HG03571 (cell line): ENCODE measurements around the gene LHPP.
"Not testable (repeated sequence)": the region's sequence is repeated elsewhere in the genome, so short reads cannot be mapped to it uniquely, and the experiment has no call there.

Experiments used
- ATAC-seq: cut with Tn5 transposase; IDR thresholded peaks from one replicate; pipeline ENCODE4 v1.9.1; 2021; ENCODE audit not compliant: unreplicated experiment

LHPP gene

GRCh38 chr10:124604214-124605000 is 142.8 kb downstream of the LHPP start:
- ATAC-seq = no peak

DNA sequence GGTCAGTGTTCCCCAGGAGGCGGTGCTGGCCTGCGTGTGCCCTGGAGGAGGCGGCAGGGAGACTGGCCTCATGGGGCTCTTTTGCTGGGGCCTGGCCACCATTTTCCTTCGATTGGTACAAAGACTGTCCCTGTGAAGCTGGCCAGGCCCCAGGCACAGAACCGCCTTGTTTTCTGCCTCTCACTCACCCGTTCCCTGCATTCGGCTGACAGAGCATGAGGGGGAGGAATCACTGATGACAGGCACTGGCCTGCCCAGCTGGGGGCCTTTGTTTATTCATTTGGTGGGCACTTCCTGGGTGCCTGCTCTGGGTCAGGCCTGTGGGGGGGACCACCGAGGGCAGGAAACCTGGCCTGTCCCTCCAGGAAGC is 143.4 kb downstream of the LHPP start:
- no peak for ATAC-seq

DNA sequence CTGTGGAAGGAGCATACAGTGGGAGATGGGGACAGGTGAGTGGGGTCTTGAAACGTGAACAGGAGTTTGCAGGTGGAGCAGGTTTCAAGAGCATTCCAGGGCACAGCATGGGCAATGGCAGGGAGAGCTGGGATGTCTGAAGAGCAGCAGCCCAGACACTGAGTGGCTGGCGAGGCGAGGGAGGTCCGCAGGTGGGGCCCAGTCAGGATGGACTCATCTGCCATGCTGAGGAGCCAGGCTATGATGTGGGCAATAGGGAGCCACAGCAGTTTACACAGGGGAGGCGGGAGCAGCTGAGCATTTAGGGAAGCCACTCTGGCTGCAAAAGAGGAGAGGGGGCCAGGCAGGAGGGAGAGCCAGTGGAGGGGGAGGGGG is 143.8 kb downstream of the LHPP start:
- no peak for ATAC-seq

- ATAC-seq = no peak
Measured at GRCh38 chr10:124605856-124606812, 144.5 kb downstream of the LHPP start.

GRCh38 chr10:124606822-124607221 is 145.2 kb downstream of the LHPP start:
- ATAC-seq = no peak

DNA sequence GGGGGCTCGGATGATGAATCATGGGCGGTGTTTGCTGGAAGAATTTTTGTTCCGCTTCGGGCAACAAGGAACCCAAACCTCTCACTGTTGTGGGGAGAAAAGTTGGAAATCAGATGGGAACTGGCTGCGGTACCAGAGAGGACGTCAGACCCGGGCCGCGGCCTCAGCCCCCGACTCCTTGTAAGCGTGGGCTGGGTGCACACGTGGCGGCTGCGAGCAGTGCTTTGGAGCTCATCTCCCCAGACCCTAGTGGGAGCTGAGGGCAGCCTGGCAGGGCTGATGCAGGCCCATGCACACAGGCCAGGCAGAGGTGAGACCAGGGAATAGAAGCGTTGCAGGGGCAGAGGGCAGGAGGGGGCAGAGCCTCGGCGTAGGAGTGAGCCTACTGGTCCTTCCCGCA is 146.1 kb downstream of the LHPP start:
- ATAC-seq = no peak

- no peak for ATAC-seq
Measured at GRCh38 chr10:124608093-124608721, 146.6 kb downstream of the LHPP start.

- no peak for ATAC-seq
Measured at GRCh38 chr10:124609698-124610097, 148.1 kb downstream of the LHPP start.

GRCh38 chr10:124610186-124610585 is 148.6 kb downstream of the LHPP start:
- ATAC-seq = not testable (repeated sequence)

GRCh38 chr10:124610851-124611250 is 149.2 kb downstream of the LHPP start:
- ATAC-seq = not testable (repeated sequence)

- no peak for ATAC-seq
Measured at GRCh38 chr10:124611738-124612137, 150.1 kb downstream of the LHPP start.

DNA sequence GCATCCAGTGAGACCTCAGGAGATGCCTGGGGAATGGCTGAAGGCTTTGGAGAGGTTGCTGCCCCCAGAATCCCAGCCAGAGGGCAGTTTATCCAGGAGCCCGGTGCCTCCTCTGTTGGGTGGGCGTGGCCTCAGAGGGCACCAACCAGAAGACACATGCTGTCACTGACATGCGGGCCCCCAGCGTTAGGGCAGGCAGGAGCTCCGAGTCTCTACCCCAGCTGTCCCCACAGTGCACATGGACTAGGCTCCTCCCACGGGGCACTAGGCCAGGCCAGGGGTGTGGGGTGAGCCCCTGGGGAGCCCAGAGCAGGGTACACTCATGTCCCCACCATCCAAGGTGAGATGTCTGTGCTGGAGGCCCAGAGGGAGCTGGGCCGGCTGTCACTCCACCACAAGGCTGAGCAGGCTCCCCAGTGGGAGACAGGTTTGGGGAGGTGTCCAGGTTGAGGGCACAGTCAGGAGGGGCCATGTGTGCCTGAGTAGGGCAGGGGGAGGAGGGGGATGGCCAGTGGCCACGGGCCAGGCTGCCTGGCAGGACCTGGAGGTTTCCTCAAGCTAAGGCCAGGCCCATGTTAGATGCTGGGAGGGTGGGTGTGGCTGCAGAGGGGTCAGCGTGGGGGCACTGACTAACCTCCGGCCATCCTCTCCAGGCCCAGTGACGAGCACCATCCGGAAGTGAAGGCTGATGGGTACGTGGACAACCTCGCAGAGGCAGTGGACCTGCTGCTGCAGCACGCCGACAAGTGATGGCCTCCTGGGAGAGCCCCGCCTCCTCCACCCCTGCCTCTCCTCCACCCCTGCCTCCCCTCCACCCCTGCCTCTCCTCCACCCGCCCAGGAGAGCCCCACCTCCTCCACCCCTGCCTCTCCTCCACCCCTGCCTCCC is 151.2 kb downstream of the LHPP start:
- no peak for ATAC-seq

DNA sequence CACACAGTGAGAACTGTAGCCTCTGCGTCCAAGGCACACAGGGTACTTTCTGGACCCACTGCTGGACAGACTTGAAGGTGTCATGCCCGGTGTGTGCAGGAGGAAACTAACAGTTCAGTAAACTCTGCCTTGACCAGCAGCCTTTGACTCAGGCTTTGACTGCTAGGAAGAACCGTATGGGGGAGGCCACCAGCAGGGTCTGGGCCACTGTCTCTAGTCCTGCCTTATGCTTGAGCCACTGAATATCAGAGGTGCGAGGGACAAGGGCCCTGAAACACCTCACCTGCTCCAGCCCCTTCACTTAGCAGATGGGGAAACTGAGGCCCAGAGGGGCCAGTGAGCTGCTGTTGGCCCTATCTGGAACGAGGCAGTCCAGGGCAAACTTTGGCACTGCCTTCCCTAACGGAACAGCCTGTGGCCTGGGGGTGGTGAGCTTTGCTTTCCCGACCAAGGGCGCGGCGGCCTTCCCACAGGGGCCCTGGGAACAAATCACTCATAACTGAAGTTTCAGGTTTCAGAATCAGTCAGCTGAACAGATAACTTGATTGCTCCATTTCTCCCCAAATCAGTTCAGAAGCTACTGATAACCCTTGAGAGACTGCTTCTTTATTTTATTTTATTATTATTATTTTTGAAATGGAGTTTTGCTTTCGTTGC is 152.5 kb downstream of the LHPP start:
- ATAC-seq = peak; percentile 58

DNA sequence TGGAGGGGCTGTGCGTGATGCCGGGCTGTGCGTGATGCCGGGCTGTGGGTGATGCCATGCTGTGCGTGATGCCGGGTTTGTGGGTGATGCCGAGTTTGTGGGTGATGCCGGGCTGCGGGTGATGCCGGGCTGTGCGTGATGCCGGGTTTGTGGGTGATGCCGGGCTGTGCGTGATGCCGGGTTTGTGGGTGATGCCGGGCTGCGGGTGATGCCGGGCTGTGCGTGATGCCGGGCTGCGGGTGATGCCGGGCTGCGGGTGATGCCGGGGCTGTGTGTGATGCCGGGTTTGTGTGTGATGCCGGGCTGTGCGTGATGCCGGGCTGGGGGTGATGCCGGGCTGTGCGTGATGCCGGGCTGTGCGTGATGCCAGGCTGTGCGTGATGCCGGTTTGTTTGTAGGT is 153.6 kb downstream of the LHPP start:
- ATAC-seq = no peak

GRCh38 chr10:124616040-124616835 is 154.6 kb downstream of the LHPP start:
- no peak for ATAC-seq

DNA sequence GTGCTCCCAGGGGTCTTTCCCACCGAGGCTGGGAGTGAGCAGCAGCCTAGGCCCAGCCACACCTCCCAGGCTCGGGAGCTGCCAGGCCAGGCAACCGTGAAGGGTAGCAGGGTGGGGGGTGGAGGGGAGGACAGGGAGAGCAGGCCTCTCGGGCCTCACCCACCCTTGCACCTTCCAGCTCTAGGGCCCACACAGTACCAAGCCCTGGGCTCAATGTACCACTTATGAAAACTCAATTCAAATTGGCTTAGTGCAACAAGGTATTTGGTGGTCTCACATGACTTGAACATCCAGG is 155.2 kb downstream of the LHPP start:
- ATAC-seq = no peak

GRCh38 chr10:124618470-124619073 is 156.9 kb downstream of the LHPP start:
- no peak for ATAC-seq

GRCh38 chr10:124619195-124619594 is 157.6 kb downstream of the LHPP start:
- no peak for ATAC-seq
